Thoracic aorta (tissue), 2 donors: ENCODE measurements around the gene EPHB3. TPM values are rescaled to one million over a fixed set of nuclear protein-coding genes. Genes with fewer than 3 reads are reported as not detected.

Experiments used
- ATAC-seq: fragments of 150-250 bp; one replicate; pipeline ENCODE4 v1.8.0; 2017; ENCODE audit warnings: low read depth; ENCODE audit not compliant: insufficient number of reproducible peaks, low FRiP score
- DNase-seq: peaks from one replicate; pipeline ENCODE4 v3.0.0-alpha.2; 2020; ENCODE audit warnings: low spot score
- H3K27ac ChIP-seq, 2 donors: fragments of 200-600 bp; sonication (generic); 1 replicate in 1 of 2; 2 replicates in 1 of 2; pipeline ENCODE4 v1.5.1; 2016; ENCODE audit warnings: mild to moderate bottlenecking in 2 of 2, moderate library complexity in 2 of 2
- H3K27me3 ChIP-seq: fragments of 200-600 bp; sonication (generic); replicated peaks from 2 replicates; pipeline ENCODE4 v1.6.0; 2016; ENCODE audit warnings: mild to moderate bottlenecking; ENCODE audit not compliant: insufficient read depth
- H3K36me3 ChIP-seq: fragments of 200-600 bp; sonication (generic); one replicate; pipeline ENCODE4 v1.5.1; 2016
- H3K4me1 ChIP-seq, 2 donors: fragments of 200-600 bp; sonication (generic); 1 replicate in 1 of 2; 2 replicates in 1 of 2; pipeline versions ENCODE4 v1.5.1 to v1.6.0; 2016; ENCODE audit warnings: low read depth in 2 of 2, mild to moderate bottlenecking in 1 of 2; ENCODE audit not compliant: control insufficient read depth in 1 of 2
- H3K4me3 ChIP-seq: fragments of 200-600 bp; sonication (generic); 2 replicates; pipeline ENCODE4 v1.5.1; 2016; ENCODE audit warnings: mild to moderate bottlenecking
- H3K9me3 ChIP-seq: fragments of 200-600 bp; sonication (generic); 2 replicates; pipeline ENCODE4 v1.5.1; 2016
- total RNA-seq, 2 donors: library from RNA; depleted of rRNA; stranded (reverse); fragments of >200 nt; gene quantifications; one replicate each; pipeline versions ENCODE4 v1.1.0 to v1.2.3, GENCODE V29; 2016
- TF ChIP-seq, protein P1 (sequence below): fragments of 200-600 bp; sonication (generic); IDR thresholded peaks from one replicate; pipeline ENCODE4 v1.5.1; 2019; ENCODE audit warnings: antibody characterized with exemption

The EPHB3 gene
- total RNA-seq, 2 donors from 2014 or later = 2.8 to 5.0 TPM

DNA sequence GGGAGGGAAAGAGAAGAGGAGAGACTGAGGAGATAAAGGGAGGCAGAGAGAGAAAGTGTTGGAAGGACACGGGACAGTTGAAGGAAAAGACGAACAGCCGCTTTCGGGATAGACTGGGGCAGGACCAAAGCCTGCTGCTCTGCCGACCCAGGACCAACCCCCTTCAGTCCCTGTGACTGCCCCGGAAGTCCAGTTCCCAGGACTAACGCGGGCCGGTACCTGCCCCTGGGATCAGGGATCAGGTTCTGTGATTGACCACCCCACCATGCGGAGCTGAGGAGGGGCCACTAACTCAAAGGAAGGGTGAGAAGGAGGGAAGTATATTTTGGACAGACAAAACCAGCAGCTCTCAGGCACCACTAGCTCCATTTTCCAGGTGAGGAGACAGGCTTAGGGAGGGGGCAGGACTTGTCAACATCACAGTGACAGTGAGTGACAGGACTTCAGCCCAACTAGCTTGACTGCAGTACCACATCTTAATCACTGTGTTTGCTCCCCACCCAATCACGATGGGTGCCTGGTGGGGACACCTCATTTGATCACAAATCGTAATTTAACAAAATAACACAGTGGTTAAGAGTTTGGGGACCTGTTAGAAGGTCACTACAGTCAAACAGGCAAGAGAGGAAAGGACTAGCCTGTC is 9.8 kb upstream of the EPHB3 start:
- DNase-seq = no peak

DNA sequence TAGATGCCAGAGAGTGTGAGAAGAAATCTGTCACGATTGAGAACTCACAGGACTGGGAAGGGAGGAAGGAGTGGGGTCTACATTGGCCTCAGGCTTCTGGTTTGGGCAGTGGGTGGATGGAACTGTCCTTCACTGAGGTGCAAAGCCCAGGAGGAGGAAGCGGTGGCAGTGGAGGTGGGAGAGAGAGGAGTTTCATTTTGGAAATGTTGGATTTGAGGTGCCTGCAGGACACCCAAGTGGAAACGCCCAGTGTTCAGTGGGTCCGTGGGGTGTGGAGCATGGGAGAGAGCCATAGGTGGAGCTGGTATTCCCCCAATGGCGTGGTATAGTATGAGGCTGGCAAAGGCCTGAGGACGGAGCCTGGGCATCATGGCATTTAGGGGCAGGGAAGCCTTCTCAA is 9.3 kb upstream of the EPHB3 start:
- H3K4me3 ChIP-seq = no peak overlapping the region
- no peak for DNase-seq
- no peaks in the 10 kb centered on the region for H3K9me3 ChIP-seq
- no peaks in the 10 kb centered on the region for H3K36me3 ChIP-seq
- H3K27me3 ChIP-seq = no peaks in the 10 kb centered on the region
- H3K27ac ChIP-seq = no peak overlapping the region
- ATAC-seq = no peak
- no peaks in the 10 kb centered on the region for H3K4me1 ChIP-seq
- TF ChIP-seq, protein P1, sequence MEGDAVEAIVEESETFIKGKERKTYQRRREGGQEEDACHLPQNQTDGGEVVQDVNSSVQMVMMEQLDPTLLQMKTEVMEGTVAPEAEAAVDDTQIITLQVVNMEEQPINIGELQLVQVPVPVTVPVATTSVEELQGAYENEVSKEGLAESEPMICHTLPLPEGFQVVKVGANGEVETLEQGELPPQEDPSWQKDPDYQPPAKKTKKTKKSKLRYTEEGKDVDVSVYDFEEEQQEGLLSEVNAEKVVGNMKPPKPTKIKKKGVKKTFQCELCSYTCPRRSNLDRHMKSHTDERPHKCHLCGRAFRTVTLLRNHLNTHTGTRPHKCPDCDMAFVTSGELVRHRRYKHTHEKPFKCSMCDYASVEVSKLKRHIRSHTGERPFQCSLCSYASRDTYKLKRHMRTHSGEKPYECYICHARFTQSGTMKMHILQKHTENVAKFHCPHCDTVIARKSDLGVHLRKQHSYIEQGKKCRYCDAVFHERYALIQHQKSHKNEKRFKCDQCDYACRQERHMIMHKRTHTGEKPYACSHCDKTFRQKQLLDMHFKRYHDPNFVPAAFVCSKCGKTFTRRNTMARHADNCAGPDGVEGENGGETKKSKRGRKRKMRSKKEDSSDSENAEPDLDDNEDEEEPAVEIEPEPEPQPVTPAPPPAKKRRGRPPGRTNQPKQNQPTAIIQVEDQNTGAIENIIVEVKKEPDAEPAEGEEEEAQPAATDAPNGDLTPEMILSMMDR = no peak

More for the DNA sequence above, 9.8 kb upstream of the EPHB3 start:
- Histone ChIP-seq H3K9me3 (no peaks in the 10 kb centered on the region), H3K4me3 (no peak overlapping the region), H3K36me3 (no peaks in the 10 kb centered on the region), H3K27ac (no peak overlapping the region), H3K27me3 (no peaks in the 10 kb centered on the region), H3K4me1 (no peaks in the 10 kb centered on the region)
- TF ChIP-seq, protein P1 = no peak
- no peak for ATAC-seq

GRCh38 chr3:184552863-184553262 is 8.7 kb upstream of the EPHB3 start:
- Histone ChIP-seq H3K4me3 (no peak overlapping the region), H3K4me1 (no peaks in the 10 kb centered on the region), H3K36me3 (no peaks in the 10 kb centered on the region), H3K27me3 (no peaks in the 10 kb centered on the region), H3K27ac (no peak overlapping the region), H3K9me3 (no peaks in the 10 kb centered on the region)
- ATAC-seq = no peak
- TF ChIP-seq, protein P1 = no peak
- DNase-seq = no peak

DNA sequence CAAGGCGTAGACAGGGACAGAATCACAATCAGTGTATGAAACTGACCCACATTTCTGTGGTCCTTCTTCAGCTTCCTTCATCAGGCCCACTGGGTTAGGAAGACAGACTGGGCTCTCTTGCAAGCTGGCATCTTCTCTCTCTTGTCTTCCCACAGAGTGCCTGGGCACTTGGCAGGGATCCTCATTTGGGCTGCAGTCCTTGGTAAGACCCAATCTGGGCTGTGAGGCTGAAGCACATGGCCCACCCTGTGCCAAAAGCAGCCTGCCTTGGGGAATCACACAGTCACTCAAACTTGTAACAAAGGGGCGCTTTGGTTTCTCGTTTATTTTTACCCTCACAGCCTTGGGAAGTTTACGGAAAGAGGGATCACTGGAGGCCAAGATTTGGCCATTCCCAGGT is 8.2 kb upstream of the EPHB3 start:
- TF ChIP-seq, protein P1 = no peak
- no peaks in the 10 kb centered on the region for H3K4me1 ChIP-seq
- H3K27ac ChIP-seq = no peak overlapping the region
- H3K36me3 ChIP-seq = no peaks in the 10 kb centered on the region
- H3K27me3 ChIP-seq = no peaks in the 10 kb centered on the region
- ATAC-seq = no peak
- no peak overlapping the region for H3K4me3 ChIP-seq
- DNase-seq = no peak
- H3K9me3 ChIP-seq = no peaks in the 10 kb centered on the region

DNA sequence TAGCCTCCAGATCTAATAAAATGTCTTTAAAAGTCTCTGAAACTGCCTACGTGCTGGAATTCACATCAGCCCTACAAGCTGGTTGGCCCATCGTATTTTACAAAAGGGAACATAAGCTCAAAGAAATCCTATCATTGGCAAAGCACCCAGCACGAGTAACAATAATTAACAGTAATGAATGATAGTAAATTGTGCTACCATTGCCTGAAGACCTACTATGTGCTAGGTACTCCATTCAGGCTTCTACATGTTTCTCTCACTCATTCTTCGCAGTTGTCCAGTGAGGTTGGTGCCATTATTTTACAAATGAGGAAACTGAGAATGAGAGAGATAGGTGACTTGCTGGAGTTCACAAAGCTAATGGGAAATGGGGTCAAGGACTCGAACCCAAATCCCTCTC is 7.1 kb upstream of the EPHB3 start:
- Histone ChIP-seq H3K9me3 (no peaks in the 10 kb centered on the region), H3K4me1 (no peaks in the 10 kb centered on the region), H3K36me3 (no peaks in the 10 kb centered on the region), H3K27ac (no peak overlapping the region), H3K4me3 (no peak overlapping the region), H3K27me3 (no peaks in the 10 kb centered on the region)
- DNase-seq (no peak), ATAC-seq (no peak)
- TF ChIP-seq, protein P1 = no peak
